ENCODE data around the gene CADPS2. TPM values are rescaled to one million over a fixed set of nuclear protein-coding genes. Genes with fewer than 3 reads are reported as not detected.

CADPS2 gene
- polyA plus RNA-seq, 1 donor (not counting 4 experiments of a cell fraction or from before 2014, with no cell fraction given), result 0.35 TPM

DNA sequence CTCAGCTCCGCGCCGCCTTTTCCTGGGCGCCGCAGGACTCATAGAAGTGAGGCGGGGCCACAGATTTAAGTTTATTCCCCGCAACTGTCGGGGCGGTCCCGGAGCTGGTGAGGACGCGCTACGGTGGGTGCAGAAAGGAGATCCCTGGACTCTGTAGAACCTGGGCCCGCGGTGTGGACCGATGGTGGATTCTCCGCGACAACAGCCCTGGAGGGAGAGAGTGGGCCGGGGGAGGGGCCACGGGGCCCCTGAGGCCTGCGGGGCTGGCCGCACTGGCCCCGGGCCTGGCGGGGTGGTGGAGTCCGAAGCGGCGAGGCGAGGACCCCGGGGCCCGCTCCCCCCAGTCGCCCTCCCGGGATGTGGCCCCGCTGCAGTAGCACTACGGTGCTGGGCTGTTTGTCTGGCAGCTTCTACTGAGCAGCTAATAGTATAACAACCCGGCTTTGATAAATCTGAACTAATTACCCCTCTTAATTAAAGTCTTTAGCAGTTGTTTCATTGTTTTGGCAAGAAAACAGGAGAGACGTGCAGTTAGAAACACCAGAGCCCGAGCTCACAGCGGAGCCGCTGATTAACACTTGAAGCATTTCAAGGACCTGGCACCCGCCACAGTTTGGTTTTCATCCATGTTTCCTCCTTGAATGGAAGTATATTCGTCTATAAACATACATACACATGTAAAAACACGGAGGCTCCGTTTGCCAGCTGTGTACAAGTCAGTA is 585.9 kb downstream of the CADPS2 start:
- H3K27me3 ChIP-seq (ENCODE audit: control insufficient read depth, extremely low read depth, insufficient read depth, low read length), result peaks cover 64% of the 10 kb centered on the region
- H3K4me2 ChIP-seq (ENCODE audit: control insufficient read depth, extremely low read depth, insufficient read depth, low read depth, low read length), result no peak overlapping the region
- dilution Hi-C loops (cut with MboI; ENCODE audit: extremely low pct_ligation_motif_present, low sequenced_read_pairs), result no loop called here
- no peaks in the 10 kb centered on the region for H3K4me1 ChIP-seq (ENCODE audit: control insufficient read depth, extremely low read depth, insufficient read depth, low read length)
- H3K4me3 ChIP-seq (ENCODE audit: control insufficient read depth in 2 of 3, extremely low read depth in 1 of 3, insufficient read depth in 2 of 3, low read depth in 1 of 3, low read length in 3 of 3), result no peak overlapping the region
- no peak overlapping the region for H3K27ac ChIP-seq (ENCODE audit: control insufficient read depth, insufficient read depth, low read length)
- no peak for TF ChIP-seq EZH2 (IDR thresholded peaks at IDR 0.05; ENCODE audit: low read length)
- TF ChIP-seq, protein P1, sequence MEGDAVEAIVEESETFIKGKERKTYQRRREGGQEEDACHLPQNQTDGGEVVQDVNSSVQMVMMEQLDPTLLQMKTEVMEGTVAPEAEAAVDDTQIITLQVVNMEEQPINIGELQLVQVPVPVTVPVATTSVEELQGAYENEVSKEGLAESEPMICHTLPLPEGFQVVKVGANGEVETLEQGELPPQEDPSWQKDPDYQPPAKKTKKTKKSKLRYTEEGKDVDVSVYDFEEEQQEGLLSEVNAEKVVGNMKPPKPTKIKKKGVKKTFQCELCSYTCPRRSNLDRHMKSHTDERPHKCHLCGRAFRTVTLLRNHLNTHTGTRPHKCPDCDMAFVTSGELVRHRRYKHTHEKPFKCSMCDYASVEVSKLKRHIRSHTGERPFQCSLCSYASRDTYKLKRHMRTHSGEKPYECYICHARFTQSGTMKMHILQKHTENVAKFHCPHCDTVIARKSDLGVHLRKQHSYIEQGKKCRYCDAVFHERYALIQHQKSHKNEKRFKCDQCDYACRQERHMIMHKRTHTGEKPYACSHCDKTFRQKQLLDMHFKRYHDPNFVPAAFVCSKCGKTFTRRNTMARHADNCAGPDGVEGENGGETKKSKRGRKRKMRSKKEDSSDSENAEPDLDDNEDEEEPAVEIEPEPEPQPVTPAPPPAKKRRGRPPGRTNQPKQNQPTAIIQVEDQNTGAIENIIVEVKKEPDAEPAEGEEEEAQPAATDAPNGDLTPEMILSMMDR (optimal IDR thresholded peaks at IDR 0.05 in 1 of 3, IDR thresholded peaks at IDR 0.05 in 1 of 3, conservative IDR thresholded peaks at IDR 0.05 in 1 of 3; ENCODE audit: extremely low read depth in 1 of 3, insufficient read depth in 2 of 3, low read length in 3 of 3), result no peak
- H3K9ac ChIP-seq (ENCODE audit: control insufficient read depth, extremely low read depth, insufficient read depth, low read length), result no peak overlapping the region
- peaks cover 6% of the 10 kb centered on the region for H3K9me3 ChIP-seq (ENCODE audit: control insufficient read depth, low read depth, low read length)
- peaks cover 4% of the 10 kb centered on the region for H4K20me1 ChIP-seq (ENCODE audit: control insufficient read depth, extremely low read depth, insufficient read depth, low read length)
- H3K36me3 ChIP-seq (ENCODE audit: control insufficient read depth in 2 of 2, extremely low read depth in 1 of 2, insufficient read depth in 2 of 2, low read length in 2 of 2), result no peaks in the 10 kb centered on the region
- H3K9me1 ChIP-seq (ENCODE audit: control insufficient read depth, extremely low read depth, insufficient read depth, low read length), result no peaks in the 10 kb centered on the region
- H3K79me2 ChIP-seq (ENCODE audit: control insufficient read depth, insufficient read depth, low read length), result no peaks in the 10 kb centered on the region
- no peak overlapping the region for H2AFZ ChIP-seq (ENCODE audit: control insufficient read depth, low read length)
- no peak for DNase-seq (ENCODE audit: low read depth, low spot score)
- FAIRE-seq, result no peak

GRCh38 chr7:122299624-122300210 is 586.5 kb downstream of the CADPS2 start:
- H4K20me1 ChIP-seq (ENCODE audit: control insufficient read depth, extremely low read depth, insufficient read depth, low read length), result peaks cover 4% of the 10 kb centered on the region
- H3K4me3 ChIP-seq (ENCODE audit: control insufficient read depth in 2 of 3, extremely low read depth in 1 of 3, insufficient read depth in 2 of 3, low read depth in 1 of 3, low read length in 3 of 3), result no peak overlapping the region
- no peak for FAIRE-seq
- H2AFZ ChIP-seq (ENCODE audit: control insufficient read depth, low read length), result no peak overlapping the region
- no peaks in the 10 kb centered on the region for H3K4me1 ChIP-seq (ENCODE audit: control insufficient read depth, extremely low read depth, insufficient read depth, low read length)
- dilution Hi-C loops (cut with MboI; ENCODE audit: extremely low pct_ligation_motif_present, low sequenced_read_pairs), result no loop called here
- no peak overlapping the region for H3K4me2 ChIP-seq (ENCODE audit: control insufficient read depth, extremely low read depth, insufficient read depth, low read depth, low read length)
- H3K36me3 ChIP-seq (ENCODE audit: control insufficient read depth in 2 of 2, extremely low read depth in 1 of 2, insufficient read depth in 2 of 2, low read length in 2 of 2), result no peaks in the 10 kb centered on the region
- H3K9me3 ChIP-seq (ENCODE audit: control insufficient read depth, low read depth, low read length), result peaks cover 6% of the 10 kb centered on the region
- no peak overlapping the region for H3K27ac ChIP-seq (ENCODE audit: control insufficient read depth, insufficient read depth, low read length)
- no peaks in the 10 kb centered on the region for H3K9me1 ChIP-seq (ENCODE audit: control insufficient read depth, extremely low read depth, insufficient read depth, low read length)
- no peak overlapping the region for H3K9ac ChIP-seq (ENCODE audit: control insufficient read depth, extremely low read depth, insufficient read depth, low read length)
- peak; percentile 80 for TF ChIP-seq EZH2 (IDR thresholded peaks at IDR 0.05; ENCODE audit: low read length)
- TF ChIP-seq, protein P1 (optimal IDR thresholded peaks at IDR 0.05 in 1 of 3, IDR thresholded peaks at IDR 0.05 in 1 of 3, conservative IDR thresholded peaks at IDR 0.05 in 1 of 3; ENCODE audit: extremely low read depth in 1 of 3, insufficient read depth in 2 of 3, low read length in 3 of 3), result no peak
- H3K27me3 ChIP-seq (ENCODE audit: control insufficient read depth, extremely low read depth, insufficient read depth, low read length), result peaks cover 58% of the 10 kb centered on the region
- no peaks in the 10 kb centered on the region for H3K79me2 ChIP-seq (ENCODE audit: control insufficient read depth, insufficient read depth, low read length)
- no peak for DNase-seq (ENCODE audit: low read depth, low spot score)

Data from keratinocyte (primary cell).